ENCODE measurements around the gene ZSWIM7.

DNA sequence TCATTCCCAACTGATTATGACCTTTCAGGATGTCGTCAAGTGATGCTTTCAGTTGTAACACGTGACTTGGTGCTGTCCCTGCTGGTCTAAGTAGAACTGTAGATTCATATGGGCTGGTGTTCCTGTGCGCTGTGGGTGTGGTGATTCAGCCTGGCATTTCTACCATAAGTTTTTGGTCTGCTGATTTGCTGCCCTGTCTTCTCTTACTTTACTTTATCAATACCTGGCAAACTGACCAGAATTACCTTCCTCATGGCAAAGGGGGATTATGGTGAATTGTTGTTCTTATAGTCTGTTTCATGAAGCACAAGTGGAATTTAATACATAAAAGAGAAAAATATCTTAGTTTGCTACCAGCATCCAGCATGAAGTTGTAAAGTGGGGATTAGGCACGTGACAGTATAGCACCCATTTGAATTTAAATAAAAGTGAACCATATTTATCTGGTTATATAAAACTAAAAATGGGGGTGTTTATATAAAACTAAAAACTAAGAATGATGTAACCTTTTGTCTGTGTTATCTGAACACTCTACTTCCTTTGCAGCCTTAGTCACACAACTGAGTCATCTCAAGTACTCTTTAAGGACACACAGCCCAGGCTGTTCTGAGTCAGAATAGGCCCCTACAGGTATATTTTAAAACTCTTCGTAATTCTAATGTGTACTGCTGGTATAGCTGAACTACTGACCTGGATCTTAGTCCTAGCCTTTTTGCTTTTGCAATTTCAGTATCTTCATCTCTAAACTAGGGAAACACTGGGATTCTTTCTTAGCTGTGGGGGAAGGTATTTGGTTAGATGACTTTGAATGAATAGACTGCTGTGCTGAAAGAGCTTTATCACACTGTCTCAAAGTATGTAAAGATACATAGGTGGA, 28.4 kb upstream of the ZSWIM7 start:
- no peak for TF ChIP-seq POLR2A (IDR thresholded peaks at IDR 0.05)
- no peak for TF ChIP-seq POLR2AphosphoS5 (IDR thresholded peaks at IDR 0.05)

Measured in prostate gland (tissue), 1 donor.